OCI-M1 (cell line): Measurements from ENCODE around the gene VPS33B.

Experiments
- DNase-seq: peaks from one replicate; lab custom pipeline; 2025; lab: John Stamatoyannopoulos, UW

Gene VPS33B

DNA sequence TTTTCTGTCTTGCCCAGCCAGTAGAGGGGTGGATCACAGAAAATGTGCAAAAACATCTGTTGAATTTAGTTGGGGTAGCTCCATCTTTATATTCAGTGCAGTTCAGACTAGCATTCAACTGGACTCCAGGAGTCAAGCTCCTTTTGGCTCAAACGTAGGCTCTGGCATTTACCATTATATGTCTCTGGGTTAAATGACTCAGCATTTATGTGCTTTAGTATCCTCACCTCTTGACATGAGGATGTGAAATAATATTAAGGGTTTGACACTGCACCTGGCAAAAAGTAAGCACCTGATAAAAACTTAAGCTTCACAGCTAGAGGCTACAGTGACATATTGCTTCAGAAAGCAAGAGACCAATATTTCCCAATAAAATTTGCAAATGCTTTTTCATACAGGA, 42.8 kb downstream of the VPS33B start:
- DNase-seq = no peak

GRCh38 chr15:90974216-90974615, 48.2 kb downstream of the VPS33B start:
- no peak for DNase-seq

DNA sequence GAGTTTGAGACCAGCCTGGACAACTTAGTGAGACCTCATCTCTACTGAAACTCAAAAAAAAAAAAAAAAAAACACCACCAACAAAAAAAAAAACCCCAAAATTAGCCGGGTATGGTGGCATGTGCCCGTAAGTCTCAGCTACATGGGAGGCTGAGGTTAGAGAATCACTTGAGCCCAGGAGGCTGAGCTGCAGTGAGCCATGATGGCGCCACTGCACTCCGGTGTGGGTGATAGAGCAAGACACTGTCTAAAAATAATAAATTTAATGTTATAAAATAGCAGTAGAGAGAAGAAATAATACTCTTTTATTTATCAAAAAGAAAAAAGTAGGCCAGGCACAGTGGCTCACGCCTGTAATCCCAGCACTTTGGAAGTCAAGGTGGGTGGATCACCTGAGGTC, 50.3 kb downstream of the VPS33B start:
- DNase-seq = no peak

DNA sequence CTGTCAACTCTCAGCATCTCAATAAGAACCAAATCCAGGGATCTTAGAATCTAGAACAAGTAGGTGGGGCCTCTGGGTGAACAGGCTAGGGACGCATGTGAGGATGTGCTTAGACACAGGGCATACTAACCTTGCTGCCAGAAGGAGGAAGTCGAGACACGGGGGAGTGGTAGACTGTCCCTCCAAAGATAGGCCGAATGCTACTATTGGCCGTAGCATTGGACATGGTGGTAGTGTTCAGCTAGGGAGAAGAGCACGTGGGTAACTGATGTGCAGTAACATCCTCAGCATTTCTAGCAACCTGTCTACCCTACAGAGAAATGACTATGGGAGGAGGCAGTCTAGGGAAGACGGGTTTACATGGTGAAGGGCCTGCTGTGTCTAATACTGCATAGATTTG, 52.1 kb downstream of the VPS33B start:
- DNase-seq = peak; percentile 56

- no peak for DNase-seq
These were observed 54.0 kb downstream of the VPS33B start for GRCh38 chr15:90968434-90968833.

- DNase-seq = no peak
These were observed 55.2 kb downstream of the VPS33B start for GRCh38 chr15:90967206-90967605.

DNA sequence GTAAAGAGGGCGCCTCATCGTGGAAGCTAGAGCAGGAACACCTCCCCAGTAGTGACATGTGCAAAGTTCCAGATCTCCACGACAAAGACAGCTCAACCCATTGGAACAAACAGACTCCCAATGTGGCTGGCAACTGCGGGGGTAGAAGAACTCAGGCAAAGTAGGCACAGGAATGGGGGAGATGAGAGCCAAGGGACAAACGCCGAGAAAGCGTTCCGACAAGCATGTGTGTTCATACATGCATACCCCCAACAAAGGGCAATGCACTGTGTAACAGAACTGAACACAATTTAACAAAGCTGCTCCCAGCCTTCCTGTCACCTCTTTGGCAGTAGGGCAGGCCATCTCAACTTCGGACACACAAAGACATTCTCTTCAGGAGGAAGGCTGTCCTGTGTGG, 56.1 kb downstream of the VPS33B start:
- no peak for DNase-seq

DNA sequence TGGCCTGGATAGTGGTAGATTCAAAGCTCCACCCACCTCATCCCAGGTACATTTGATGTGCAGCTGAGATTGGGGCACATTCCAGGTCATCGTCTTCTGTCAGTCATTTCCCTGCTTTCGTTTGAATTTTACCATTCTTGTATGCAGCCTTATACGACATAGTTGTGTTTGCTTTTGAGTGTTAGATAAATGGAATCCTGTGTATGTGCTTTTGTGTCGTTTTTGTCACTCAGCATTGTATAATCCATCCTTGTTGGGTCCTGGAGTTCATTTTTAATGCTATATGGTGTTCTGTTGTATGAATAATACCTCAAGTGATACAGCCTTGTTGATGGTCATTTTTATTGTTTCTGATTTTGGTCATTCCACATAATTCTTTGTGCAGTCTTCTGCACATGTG, 60.4 kb downstream of the VPS33B start:
- no peak for DNase-seq

DNA sequence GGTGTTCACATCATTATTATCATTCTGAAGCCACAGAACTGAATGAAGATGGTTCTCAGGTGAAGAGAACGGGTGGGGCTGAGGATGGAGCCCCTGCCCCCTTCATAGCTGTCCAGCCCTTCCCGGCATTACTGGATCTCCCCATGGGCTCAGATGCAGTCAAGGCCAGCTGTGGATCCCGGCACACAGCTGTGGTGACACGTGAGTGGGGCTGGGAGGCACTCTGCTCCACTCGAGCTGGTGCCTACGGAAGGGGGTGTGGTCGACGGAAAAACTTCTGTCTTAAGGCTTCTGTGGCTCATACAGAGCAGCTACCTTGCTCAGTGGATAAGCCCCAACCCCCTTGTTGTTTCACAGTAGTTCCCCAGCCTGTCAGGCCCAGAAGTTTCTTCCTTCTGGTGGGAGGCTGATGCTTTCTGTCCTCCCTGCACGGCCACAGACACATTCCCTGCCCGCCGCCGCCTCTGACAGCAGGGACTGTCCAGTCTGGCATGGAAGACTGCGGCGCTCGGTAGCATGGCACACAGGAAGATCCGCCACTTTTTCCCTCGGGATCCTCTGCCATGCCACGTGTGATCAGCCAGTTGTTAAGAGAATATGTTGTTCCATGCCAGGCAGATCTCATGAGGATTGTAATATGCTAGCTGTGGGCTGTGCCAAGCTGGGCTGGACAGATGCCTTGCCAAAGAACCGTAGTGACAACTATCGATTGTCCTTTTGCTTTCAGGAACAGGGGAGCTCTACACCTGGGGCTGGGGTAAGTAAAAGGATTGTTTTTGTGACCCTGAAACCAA, 61.9 kb downstream of the VPS33B start:
- no peak for DNase-seq

GRCh38 chr15:90959894-90960293, 62.5 kb downstream of the VPS33B start:
- DNase-seq = no peak

DNA sequence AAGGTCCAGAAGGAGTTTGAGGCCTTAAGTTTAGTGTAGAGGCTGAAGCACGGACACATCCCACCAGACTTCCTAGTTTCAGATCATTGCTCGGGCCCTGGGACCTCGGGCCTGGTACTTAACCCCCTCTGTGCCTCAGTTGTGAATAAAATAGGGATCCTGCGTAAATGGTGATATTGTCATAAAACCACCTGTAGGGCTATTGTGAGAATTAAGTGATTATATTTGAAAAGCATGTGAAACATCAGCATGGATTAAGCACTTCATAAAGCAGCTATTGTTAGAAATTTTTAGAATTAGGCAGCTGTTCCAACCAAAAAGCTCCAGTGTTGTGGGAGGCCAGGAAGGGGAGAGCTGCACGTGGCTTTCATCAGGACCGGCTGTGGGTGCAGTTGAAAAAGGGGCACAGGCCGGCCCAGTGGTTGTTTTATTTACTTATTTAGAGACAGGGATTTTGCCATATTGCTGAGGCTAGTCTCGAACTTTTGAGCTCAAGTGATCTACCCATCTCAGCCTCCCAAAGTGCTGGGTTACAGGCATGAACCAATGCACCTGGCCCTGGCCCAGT, 63.3 kb downstream of the VPS33B start:
- no peak for DNase-seq

- no peak for DNase-seq
These were observed 64.6 kb downstream of the VPS33B start for GRCh38 chr15:90957791-90958190.

- DNase-seq = no peak
These were observed 65.2 kb downstream of the VPS33B start for GRCh38 chr15:90957031-90957790.

DNA sequence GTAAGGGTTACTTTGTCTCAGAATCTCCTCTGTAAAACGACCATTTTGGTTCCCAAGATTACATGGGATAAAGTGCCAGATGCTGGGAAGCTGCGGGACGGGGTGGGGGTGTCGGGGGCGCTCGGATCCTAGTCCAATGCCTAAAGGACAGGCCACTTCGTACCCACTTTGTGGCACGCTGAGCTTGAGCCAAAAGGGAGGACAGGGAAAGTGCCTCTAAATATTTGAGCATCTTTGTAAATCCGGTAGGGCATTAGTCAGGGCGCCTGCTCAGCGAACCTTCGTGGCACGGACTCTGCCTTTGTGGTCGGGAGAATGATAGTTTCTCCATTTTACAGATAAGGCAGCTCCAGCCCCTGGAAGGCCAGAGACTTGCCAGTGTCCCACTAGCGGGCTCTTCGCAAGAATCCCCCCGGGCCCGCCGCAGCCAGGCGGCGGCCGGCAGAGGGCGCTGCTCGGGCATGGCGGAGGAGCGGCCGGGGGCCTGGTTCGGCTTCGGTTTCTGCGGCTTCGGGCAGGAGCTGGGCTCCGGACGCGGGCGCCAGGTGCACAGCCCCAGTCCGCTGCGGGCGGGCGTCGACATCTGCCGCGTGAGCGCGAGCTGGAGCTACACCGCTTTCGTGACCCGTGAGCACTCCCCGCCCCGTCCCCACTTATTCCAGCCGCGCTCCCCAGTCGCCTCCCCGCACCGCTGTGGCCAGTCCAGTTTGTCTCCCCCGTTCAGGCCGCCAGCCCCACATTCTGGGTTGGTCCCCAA, 65.9 kb downstream of the VPS33B start:
- DNase-seq = no peak

- peak; percentile 28 for DNase-seq
These were observed 66.6 kb downstream of the VPS33B start for GRCh38 chr15:90955624-90956273.

- DNase-seq = peak; percentile 98
These were observed 67.4 kb downstream of the VPS33B start, which contains the start of gene RCCD1 for GRCh38 chr15:90954712-90955623. Gene RCCD1 (plus strand): TSS chr15:90954884. CDS start chr15:90956735, 1,851 bp downstream.

DNA sequence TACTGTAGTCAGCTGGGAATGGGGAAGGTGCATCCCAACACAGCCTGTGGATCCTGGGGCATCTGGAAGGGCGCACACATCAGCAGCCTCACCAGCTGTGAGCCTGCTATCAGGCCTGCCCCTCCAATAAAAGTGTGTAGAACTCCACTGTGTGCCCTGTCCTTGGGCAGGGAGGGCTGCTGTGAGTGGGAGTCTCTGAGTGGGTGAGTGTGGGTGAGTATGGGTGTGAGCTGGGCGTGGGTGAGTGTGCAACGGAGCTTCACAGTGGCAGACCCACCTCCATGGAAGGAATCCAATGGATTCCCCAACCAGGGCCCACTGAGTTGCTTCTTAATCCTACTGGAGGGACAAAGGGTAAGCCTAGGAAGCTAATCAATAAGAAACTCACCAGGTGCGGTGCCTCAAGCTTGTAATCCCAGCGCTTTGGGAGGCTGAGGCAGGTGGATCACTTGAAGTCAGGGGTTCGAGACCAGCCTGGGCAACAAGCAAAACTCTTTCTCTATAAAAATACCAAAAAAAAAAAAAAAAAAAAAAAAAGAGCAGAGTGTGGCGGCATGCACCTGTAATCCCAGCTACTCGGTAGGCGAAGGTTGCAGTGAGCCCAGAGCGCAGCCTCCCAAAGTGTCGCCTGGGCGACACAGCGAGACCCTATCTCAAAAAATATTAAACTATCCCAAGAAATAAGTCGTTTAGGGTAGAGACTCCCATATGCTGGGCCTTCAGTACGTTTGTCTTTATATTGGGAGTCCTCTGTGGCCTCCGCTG, 68.3 kb downstream of the VPS33B start:
- no peak for DNase-seq

DNA sequence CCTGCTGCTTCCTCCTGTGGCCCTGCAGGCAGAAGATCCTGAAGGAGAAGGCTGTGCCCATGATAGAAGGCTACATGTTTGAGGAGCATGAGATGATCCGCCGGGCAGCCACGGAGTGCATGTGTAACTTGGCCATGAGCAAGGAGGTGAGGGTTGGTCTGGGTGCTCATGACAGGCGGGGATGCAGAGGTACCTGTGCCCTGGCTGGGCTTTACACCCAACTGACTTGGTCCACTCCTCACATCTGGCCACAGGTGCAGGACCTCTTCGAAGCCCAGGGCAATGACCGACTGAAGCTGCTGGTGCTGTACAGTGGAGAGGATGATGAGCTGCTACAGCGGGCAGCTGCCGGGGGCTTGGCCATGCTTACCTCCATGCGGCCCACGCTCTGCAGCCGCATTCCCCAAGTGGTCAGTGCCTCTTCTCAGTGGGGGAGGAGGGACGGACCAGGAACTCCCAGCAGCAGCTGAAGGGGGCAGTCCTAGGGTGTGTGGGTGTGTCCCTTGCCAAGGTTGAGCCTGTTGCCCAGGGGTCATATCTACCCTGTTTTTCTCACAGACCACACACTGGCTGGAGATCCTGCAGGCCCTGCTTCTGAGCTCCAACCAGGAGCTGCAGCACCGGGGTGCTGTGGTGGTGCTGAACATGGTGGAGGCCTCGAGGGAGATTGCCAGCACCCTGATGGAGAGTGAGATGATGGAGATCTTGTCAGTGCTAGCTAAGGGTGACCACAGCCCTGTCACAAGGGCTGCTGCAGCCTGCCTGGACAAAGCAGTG, 69.3 kb downstream of the VPS33B start:
- no peak for DNase-seq

GRCh38 chr15:90950676-90951075, 71.7 kb downstream of the VPS33B start:
- DNase-seq = no peak
